RKO (cell line): ENCODE data around the gene INF2.

Source experiments
- DNase-seq: peaks from one replicate; pipeline ENCODE4 v3.0.0-alpha.2; 2016; ENCODE audit warnings: low spot score

Gene INF2

GRCh38 chr14:104702673-104703072 is 13.3 kb downstream of the INF2 start:
- no peak for DNase-seq

GRCh38 chr14:104703269-104703668 is 13.9 kb downstream of the INF2 start:
- DNase-seq = no peak

GRCh38 chr14:104704252-104704651 is 14.8 kb downstream of the INF2 start:
- DNase-seq = no peak

- DNase-seq = no peak
Measured at GRCh38 chr14:104705340-104706047, 16.1 kb downstream of the INF2 start.

GRCh38 chr14:104706733-104707607 is 17.6 kb downstream of the INF2 start:
- no peak for DNase-seq

GRCh38 chr14:104707608-104708595 is 18.5 kb downstream of the INF2 start:
- no peak for DNase-seq

- DNase-seq = peak; percentile 37
Measured at GRCh38 chr14:104708606-104709268, 19.3 kb downstream of the INF2 start.

GRCh38 chr14:104709387-104710039 is 20.1 kb downstream of the INF2 start:
- DNase-seq = no peak

GRCh38 chr14:104710071-104710735 is 20.8 kb downstream of the INF2 start:
- DNase-seq = no peak

GRCh38 chr14:104712881-104713734 is 23.7 kb downstream of the INF2 start:
- DNase-seq = no peak

- DNase-seq = no peak
Measured at GRCh38 chr14:104714066-104714465, 24.6 kb downstream of the INF2 start.

GRCh38 chr14:104714681-104715080 is 25.3 kb downstream of the INF2 start:
- no peak for DNase-seq

- no peak for DNase-seq
Measured at GRCh38 chr14:104715416-104715815, 26.0 kb downstream of the INF2 start.

- no peak for DNase-seq
Measured at GRCh38 chr14:104715871-104716270, 26.5 kb downstream of the INF2 start.

- DNase-seq = no peak
Measured at GRCh38 chr14:104717137-104717536, 27.7 kb downstream of the INF2 start.

GRCh38 chr14:104717646-104718045 is 28.2 kb downstream of the INF2 start:
- no peak for DNase-seq

- DNase-seq = no peak
Measured at GRCh38 chr14:104718147-104718546, 28.7 kb downstream of the INF2 start.

GRCh38 chr14:104718871-104719270 is 29.5 kb downstream of the INF2 start:
- DNase-seq = no peak

- DNase-seq = no peak
Measured at GRCh38 chr14:104719343-104719742, 29.9 kb downstream of the INF2 start.
